Suppressor macrophage (primary cell): ENCODE measurements around the gene TMC5.
A peak's percentile ranks its signal among the peaks of the same experiment; 100 is the strongest.
"Not testable (repeated sequence)": the region's sequence is repeated elsewhere in the genome, so short reads cannot be mapped to it uniquely, and the experiment has no call there.

ENCODE experiments used
- DNase-seq, 4 experiments: peaks; one replicate each; pipeline ENCODE4 v3.0.0-alpha.2; 2020 to 2022
- total RNA-seq, 17 experiments: gene quantifications; one replicate each; lab custom pipeline; 2026; ENCODE audit warnings: mixed read lengths in 6 of 17, inconsistent platforms in 3 of 17; lab: John Stamatoyannopoulos, UW

Gene TMC5, protein sequence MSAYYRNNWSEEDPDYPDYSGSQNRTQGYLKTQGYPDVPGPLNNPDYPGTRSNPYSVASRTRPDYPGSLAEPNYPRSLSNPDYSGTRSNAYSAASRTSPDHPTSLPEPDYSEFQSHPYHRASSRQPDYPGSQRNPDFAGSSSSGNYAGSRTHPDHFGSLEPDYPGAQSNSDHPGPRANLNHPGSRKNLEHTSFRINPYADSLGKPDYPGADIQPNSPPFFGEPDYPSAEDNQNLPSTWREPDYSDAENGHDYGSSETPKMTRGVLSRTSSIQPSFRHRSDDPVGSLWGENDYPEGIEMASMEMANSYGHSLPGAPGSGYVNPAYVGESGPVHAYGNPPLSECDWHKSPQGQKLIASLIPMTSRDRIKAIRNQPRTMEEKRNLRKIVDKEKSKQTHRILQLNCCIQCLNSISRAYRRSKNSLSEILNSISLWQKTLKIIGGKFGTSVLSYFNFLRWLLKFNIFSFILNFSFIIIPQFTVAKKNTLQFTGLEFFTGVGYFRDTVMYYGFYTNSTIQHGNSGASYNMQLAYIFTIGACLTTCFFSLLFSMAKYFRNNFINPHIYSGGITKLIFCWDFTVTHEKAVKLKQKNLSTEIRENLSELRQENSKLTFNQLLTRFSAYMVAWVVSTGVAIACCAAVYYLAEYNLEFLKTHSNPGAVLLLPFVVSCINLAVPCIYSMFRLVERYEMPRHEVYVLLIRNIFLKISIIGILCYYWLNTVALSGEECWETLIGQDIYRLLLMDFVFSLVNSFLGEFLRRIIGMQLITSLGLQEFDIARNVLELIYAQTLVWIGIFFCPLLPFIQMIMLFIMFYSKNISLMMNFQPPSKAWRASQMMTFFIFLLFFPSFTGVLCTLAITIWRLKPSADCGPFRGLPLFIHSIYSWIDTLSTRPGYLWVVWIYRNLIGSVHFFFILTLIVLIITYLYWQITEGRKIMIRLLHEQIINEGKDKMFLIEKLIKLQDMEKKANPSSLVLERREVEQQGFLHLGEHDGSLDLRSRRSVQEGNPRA
- 0 to 4.3 (median 0) reads per million in 17 experiments for total RNA-seq

DNA sequence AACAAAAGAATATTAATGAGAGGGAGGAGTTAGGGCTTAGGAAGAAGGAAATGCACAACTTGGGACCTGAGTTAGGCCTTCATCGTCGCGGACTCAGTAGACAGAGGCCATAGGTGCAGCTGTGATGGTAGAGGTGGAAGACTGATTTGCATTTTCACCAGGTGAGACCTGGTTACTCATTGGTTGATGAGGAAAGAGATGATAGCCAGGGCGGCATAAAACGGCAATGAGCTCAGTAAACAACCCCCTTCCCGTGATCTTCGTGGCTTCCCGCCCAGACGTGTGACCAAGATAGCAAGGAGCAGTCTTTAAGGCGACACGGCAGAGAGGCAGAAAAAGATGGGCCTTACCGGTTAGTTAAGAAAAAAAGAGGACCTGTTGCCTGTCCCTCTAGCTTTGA, at the start of gene TMC5:
TMC5 (plus strand) TSS at position 244 of the 400 bp plus-strand sequence. CDS start 22,156 bp downstream, outside the sequence.
- DNase-seq: no peak

- DNase-seq: not testable (repeated sequence)
Observed at GRCh38 chr16:19372541-19372940, 45.1 kb upstream of the TMC5 start.

DNA sequence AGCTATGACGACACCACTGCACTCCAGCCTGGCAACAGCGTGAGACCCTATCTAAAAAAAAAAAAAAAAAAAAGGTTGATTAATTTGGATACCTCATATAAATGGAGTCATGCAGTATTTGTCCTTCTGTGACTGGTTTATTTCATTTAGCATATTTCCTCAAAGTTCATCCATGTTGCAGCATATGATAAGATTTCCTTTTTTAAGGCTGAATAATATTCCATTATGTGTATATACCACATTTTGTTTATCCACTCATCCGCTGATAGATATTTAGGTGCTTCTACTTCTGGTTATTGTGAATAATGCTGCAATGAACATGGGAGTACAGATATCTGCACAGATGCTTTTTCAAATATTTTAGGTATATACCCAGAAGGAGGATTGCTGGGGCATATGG, 43.3 kb upstream of the TMC5 start:
- DNase-seq: no peak

GRCh38 chr16:19375561-19376158, 42.0 kb upstream of the TMC5 start:
- DNase-seq: peak; percentile 64 to 80 (median 72)

DNA sequence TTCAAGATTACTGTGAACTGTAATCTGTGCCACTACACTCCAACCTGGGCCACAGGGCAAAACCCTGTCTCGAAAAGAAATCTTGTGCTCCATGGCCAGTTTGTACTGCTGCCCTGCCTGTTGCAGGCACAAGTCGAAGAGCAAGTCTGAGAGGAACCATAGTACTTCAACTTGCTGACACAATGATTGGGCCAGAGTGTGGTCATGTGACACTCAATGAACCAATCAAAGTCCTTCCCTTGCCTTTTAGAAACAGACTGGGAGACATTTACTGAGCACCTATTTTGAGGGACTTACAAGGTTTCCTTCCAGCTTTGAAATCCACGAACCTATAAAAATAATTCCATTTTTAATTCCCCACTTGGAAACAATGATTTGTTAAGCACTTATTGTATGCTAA, 39.8 kb upstream of the TMC5 start:
- DNase-seq: peak in 1 of 4 experiments; percentile 11

DNA sequence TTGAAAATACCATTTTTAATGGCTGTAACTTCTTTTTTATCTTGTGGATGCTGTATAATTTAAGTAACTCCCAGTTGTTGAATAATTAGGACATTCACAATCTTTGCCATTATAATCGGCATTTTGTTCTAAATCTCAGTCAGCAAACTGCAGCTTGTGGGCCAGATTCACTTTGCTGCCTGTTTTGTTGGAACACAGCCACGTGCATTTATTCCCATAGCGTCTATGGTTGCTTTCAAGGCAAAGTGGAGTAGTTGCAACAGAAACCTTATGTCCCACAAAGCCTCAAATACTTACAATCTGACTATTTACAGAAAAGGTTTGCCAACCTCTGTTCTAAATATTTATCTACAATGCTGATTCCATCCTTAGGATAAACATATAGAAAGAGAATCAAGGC, 39.2 kb upstream of the TMC5 start:
- no peak for DNase-seq

GRCh38 chr16:19379838-19380237, 37.8 kb upstream of the TMC5 start:
- DNase-seq: no peak

- no peak for DNase-seq
Observed at GRCh38 chr16:19380328-19380727, 37.4 kb upstream of the TMC5 start.

DNA sequence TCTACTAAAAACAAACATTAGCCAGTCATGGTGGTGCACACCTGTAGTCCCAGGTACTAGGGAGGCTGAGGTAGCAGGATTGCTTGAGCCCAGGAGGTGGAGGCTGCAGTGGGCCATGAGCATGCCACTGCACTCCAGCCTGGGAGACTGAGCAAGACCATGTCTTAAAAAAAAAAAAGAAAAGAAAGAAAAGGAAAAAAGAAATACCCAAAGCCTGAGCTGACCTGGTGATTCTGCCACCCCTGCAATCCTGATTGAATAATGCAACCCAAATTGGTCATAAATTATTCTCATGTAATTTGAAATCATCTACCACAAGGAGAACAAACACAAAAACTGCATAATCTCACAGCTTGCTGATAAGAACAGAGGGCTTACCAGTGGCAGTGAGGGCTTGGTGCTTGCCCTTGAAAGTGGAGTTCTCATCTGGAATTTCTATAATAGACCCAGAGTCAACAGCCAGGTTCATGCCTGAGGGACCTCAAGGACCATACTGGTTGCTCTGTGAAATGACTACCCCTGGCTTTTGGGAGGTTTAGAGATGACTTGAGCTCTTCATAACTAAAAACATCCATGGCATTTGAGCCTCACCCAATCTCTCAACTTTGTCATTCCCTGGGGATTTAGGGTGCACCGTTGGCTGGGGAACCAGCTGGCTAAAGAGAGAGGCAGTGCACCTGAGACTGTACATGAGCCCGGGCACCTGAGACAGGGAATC, 35.4 kb upstream of the TMC5 start:
- no peak for DNase-seq

DNA sequence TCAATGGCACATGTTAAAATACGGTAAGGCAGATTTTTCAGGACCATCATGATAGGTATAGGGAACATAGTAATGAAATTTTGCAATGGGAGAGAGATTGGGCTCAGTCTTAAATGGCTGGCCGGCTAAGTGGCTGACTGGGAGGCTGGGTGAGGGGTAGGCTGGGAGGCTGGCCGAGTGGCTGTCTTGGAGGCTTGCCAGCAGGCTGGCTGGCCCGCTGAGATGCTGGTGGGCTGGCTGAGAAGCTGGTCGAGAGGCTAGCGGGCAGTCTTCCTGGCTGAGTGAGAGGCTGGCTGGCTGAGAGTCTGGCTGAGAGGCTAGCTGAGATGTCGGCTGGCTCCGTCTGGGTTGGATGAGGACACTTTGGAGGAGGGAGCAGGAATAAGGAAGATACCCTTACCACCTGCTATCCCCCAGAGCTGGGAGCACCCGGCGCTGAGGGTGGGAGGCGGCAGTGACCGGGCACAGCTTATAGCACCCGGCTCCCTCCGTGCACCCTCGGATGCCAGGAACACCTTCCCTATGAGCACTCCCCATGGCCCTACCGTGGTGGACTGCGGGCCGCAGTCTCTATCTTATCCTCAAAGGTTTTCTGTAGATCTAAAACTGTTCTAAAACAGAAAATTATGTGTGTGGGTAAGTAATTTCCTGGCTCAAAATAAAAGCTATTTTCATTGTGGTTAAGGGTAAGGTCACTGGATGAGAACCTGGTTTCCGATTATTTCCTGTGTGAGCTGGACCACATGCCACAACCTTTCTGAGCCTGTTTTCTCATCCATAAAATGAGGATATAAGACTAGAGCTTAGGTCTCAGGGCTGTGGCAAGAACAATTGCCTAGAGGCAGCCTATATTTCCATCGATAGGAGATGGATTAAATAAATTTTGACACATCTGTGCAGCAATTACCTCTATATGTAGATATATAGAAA, 34.5 kb upstream of the TMC5 start:
- no peak for DNase-seq

DNA sequence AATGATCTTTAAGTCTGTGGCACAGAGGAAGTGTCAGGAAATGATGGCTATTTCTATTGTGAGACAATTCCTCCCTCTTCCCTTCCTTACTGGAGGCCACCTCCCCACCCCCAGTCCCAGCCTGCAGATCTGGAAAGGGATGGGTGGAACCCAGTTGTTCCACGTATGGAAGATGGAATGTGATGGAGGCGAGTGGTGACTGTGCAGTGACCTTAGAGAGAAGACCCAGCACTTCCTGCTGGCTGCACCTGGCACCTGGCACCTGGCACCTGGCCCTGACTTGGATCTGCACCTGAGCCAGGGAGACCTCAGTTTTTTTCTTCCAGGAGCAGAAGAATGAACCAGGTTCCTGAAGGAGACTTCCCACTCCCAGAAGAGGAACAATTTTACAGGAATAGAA, 33.0 kb upstream of the TMC5 start:
- no peak for DNase-seq

GRCh38 chr16:19386525-19386924, 31.2 kb upstream of the TMC5 start:
- no peak for DNase-seq

GRCh38 chr16:19389246-19389645, 28.4 kb upstream of the TMC5 start:
- DNase-seq: peak; percentile 23 to 65 (median 42)

DNA sequence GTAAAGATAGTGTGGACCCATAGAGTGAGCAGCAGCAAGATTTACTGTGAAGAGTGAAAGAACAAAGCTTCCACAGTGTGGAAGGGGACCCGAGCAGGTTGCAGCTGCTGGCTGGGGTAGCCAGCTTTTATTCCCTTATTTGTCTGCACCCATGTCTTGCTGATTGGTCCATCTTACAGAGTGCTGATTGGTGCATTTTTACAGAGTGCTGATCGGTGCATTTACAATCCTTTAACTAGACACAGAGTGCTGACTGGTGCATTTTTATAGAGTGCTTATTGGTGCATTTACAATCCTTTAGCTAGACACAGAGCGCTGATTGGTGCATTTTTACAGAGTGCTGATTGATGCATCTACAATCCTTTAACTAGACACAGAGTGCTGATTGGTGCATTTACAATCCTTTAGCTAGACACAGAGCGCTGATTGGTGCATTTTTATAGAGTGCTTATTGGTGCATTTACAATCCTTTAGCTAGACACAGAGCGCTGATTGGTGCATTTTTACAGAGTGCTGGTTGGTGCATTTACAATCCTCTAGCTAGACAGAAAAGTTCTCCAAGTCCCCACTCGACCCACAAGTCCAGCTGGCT, 26.4 kb upstream of the TMC5 start:
- DNase-seq: not testable (repeated sequence)

- no peak for DNase-seq
Observed at GRCh38 chr16:19392352-19392751, 25.3 kb upstream of the TMC5 start.

DNA sequence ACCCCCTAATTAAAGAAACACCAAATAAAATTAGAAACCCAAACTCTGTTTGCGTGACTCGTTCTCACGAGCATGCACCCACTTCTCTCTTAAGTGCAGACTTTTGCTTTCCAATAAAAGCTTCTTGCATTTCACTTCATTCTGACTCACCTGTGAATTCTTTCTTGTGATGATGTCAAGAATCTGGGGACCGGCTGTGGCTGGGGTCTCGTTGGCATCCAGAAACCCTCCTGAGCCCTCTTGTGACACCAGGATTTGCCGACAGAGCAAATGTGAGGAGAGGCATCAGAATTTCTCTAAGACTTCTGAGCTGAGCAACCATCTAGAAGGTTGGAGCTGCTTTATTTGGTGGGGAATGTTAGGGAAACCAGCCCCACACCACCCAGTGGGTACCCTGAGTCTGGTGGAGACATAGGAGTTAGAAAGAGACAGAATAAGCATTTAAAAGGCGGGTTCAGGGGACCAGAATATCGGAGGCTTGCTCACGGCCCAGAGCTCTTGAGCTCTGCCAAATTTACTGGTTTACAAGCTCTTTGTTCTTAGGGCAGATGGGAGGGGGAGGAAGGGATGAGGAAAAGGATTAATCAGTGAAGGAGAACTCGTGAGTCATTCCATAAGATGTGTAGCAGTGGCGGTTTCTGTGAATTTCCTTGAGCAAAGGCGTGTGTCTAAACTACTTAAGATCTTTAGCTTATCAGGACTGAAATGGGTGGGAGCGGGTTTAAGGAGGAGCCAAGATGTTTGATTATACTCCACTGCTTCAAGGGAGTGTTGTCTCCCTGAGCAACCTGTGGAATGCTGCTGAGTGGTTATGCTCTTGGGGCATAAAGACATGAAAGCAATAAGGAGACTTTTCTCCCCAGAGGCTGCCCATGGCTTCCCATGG, 24.2 kb upstream of the TMC5 start:
- DNase-seq: no peak

DNA sequence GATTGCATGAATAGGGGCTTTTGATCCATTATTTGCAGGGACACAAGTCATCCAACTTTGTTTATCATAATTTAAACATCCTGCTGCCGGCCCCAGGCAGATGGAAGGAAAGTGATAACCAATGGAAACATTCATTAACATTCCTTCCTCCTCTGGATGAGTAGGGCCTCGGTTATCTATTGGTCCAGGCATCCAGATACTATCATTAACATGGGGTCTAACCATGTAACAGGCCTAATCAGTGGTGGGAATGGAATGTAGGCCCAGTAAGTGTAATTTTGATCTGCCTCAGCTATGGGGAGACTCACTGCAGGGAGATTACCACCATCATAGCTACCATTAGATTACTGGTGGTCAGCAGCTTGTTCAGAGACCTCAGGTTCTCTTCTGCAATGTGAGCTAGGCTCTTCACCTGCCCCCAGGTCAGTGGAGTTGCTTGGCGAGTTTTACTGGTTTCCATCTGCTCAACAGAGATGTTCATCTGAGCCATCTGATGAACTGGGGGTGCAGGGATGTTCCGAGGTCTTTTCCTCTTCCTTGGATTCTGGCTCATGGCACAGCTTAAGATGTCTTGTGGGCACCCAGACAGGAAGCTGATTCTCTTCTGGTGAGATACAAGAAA, 21.9 kb upstream of the TMC5 start:
- DNase-seq: not testable (repeated sequence)

- DNase-seq: peak; percentile 4 to 39 (median 36)
Observed at GRCh38 chr16:19396555-19397011, 21.1 kb upstream of the TMC5 start.

- not testable (repeated sequence) for DNase-seq
Observed at GRCh38 chr16:19397373-19397772, 20.3 kb upstream of the TMC5 start.
